Upper lobe of left lung (tissue), 4 donors: Measurements from ENCODE around the gene ERF.

ENCODE experiments used
- POLR2A ChIP-seq, 4 donors: fragments of 450-650 bp; IDR thresholded peaks; one replicate each; pipeline ENCODE4 v1.5.1; 2016 to 2017; ENCODE audit warnings: antibody characterized with exemption in 4 of 4, mild to moderate bottlenecking in 2 of 4
- TF ChIP-seq, protein P1 (sequence below), 6 experiments: fragments of 450-650 bp in 4 of 6; fragments of 200-600 bp in 2 of 6; sonication (generic) in 2 of 6; IDR thresholded peaks; one replicate each; pipeline ENCODE4 v1.5.1; 2016 to 2019; ENCODE audit warnings: antibody characterized with exemption in 6 of 6

DNA sequence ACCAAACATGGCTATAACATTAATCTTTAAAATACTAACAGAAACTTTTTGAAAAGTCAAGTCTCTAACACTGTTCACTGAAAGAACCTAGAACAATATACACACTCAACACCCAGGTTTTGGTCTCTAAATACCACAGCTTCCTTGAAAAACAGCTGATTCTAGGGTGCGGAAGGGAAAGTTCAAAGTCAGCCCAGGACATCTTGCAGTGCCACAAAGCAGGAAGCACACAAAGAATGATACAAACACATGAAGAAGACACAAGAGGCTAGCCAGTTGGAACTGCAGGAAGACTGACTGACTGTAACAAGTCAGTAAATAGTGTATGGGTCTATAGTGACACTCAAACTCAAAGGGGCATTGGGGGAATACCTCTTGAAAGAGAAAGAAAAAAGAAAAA, 42.0 kb downstream of the ERF start:
- TF ChIP-seq, protein P1, sequence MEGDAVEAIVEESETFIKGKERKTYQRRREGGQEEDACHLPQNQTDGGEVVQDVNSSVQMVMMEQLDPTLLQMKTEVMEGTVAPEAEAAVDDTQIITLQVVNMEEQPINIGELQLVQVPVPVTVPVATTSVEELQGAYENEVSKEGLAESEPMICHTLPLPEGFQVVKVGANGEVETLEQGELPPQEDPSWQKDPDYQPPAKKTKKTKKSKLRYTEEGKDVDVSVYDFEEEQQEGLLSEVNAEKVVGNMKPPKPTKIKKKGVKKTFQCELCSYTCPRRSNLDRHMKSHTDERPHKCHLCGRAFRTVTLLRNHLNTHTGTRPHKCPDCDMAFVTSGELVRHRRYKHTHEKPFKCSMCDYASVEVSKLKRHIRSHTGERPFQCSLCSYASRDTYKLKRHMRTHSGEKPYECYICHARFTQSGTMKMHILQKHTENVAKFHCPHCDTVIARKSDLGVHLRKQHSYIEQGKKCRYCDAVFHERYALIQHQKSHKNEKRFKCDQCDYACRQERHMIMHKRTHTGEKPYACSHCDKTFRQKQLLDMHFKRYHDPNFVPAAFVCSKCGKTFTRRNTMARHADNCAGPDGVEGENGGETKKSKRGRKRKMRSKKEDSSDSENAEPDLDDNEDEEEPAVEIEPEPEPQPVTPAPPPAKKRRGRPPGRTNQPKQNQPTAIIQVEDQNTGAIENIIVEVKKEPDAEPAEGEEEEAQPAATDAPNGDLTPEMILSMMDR (IDR thresholded peaks at IDR 0.05) = no peak
- peak in 1 of 4 donors; percentile 16 for TF ChIP-seq POLR2A (IDR thresholded peaks at IDR 0.05)
